WERI-Rb-1 (cell line): Measurements from ENCODE around the gene IFI27.

ENCODE experiments used
- DNase-seq: peaks from one replicate; pipeline ENCODE4 v3.0.0-alpha.2; 2020
- H3K27ac ChIP-seq: fragments of 250-450 bp; sonication (Bioruptor Pico); 2 replicates; pipeline ENCODE4 v1.5.1; 2020; ENCODE audit warnings: mild to moderate bottlenecking, moderate library complexity
- H3K27me3 ChIP-seq: fragments of 250-450 bp; sonication (Bioruptor Pico); 2 replicates; pipeline ENCODE4 v1.5.1; 2021; ENCODE audit warnings: mild to moderate bottlenecking, low read depth, moderate library complexity; ENCODE audit not compliant: insufficient read depth, severe bottlenecking
- H3K36me3 ChIP-seq: fragments of 250-450 bp; sonication (Bioruptor Pico); 2 replicates; pipeline ENCODE4 v1.5.1; 2020; ENCODE audit warnings: mild to moderate bottlenecking, moderate library complexity
- H3K4me3 ChIP-seq: 2 replicates; pipeline ENCODE4 v1.5.1; 2011; ENCODE audit warnings: low read depth, mild to moderate bottlenecking, control low read depth, low read length
- H3K9me3 ChIP-seq: fragments of 250-450 bp; sonication (Bioruptor Pico); 2 replicates; pipeline ENCODE4 v1.5.1; 2021; ENCODE audit warnings: mild to moderate bottlenecking, moderate library complexity; ENCODE audit not compliant: severe bottlenecking
- TF ChIP-seq, protein P1 (sequence below): IDR thresholded peaks from 2 replicates; pipeline ENCODE4 v1.5.1; 2011; ENCODE audit warnings: low read depth, mild to moderate bottlenecking, control low read depth, inconsistent platforms, low read length

Gene IFI27

GRCh38 chr14:94126800-94127199 is 16.3 kb downstream of the IFI27 start:
- no peak overlapping the region for H3K27ac ChIP-seq
- TF ChIP-seq, protein P1, sequence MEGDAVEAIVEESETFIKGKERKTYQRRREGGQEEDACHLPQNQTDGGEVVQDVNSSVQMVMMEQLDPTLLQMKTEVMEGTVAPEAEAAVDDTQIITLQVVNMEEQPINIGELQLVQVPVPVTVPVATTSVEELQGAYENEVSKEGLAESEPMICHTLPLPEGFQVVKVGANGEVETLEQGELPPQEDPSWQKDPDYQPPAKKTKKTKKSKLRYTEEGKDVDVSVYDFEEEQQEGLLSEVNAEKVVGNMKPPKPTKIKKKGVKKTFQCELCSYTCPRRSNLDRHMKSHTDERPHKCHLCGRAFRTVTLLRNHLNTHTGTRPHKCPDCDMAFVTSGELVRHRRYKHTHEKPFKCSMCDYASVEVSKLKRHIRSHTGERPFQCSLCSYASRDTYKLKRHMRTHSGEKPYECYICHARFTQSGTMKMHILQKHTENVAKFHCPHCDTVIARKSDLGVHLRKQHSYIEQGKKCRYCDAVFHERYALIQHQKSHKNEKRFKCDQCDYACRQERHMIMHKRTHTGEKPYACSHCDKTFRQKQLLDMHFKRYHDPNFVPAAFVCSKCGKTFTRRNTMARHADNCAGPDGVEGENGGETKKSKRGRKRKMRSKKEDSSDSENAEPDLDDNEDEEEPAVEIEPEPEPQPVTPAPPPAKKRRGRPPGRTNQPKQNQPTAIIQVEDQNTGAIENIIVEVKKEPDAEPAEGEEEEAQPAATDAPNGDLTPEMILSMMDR, result no peak
- H3K36me3 ChIP-seq, result no peaks in the 10 kb centered on the region
- no peak for DNase-seq
- no peak overlapping the region for H3K4me3 ChIP-seq
- H3K9me3 ChIP-seq, result no peaks in the 10 kb centered on the region
- no peaks in the 10 kb centered on the region for H3K27me3 ChIP-seq

DNA sequence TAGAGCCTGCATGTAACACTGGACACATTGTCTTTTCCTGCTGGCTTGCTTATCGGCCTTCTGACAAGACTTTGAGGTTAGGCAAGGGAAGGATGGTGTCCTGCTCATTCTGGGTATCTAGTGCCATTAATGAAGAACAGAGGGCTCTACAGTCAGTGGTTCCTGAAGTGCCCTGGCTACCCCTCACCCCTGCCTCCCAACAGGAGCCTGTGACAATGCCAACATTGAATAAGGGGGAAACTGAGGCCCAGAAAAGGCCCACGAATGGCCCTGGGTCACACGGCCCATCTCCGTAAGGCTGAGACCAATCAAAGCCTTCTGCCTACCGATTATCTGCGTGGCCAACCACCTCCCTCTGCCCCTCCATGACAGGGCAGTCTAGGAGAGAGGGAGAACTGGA is 16.8 kb downstream of the IFI27 start:
- no peaks in the 10 kb centered on the region for H3K36me3 ChIP-seq
- no peaks in the 10 kb centered on the region for H3K9me3 ChIP-seq
- DNase-seq, result no peak
- no peak overlapping the region for H3K4me3 ChIP-seq
- no peaks in the 10 kb centered on the region for H3K27me3 ChIP-seq
- TF ChIP-seq, protein P1, result no peak
- H3K27ac ChIP-seq, result no peak overlapping the region

- Histone ChIP-seq H3K4me3 (no peak overlapping the region), H3K36me3 (no peaks in the 10 kb centered on the region), H3K27me3 (no peaks in the 10 kb centered on the region), H3K27ac (no peak overlapping the region), H3K9me3 (no peaks in the 10 kb centered on the region)
- DNase-seq, result no peak
- TF ChIP-seq, protein P1, result no peak
Observed at GRCh38 chr14:94128216-94128839, 17.8 kb downstream of the IFI27 start.

DNA sequence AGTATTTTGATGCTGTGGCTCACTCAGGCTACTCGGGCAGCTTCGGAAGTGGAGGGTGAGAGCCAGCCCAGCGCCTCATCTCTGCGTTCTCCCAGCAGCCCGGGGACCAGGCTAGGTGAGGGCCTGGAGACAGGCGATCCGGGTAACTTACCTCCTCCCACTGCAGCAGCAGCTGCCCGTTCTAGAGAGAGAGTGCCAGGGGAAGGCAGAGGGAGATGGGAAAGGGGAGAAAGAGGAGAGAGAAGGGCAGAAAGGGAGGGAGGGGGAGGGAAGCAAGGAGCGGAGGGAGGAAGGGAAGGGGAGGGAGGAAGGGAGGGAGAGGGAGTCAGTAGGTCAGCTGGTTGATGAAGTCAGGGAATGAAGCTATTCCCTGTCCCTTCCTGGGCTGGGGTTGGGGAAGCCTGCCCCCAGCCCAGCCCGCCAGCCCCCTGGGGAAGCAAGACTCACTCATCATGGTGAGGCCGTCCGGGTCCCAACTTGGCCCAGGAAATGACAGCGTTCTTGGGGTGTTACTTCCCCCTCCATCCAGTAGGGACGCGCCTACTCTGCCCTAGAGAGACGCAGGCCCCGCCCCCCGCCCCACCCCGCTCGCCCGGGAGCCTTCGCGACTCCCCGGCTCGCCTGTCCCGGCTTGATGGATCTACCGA is 18.7 kb downstream of the IFI27 start, which contains the start of gene IFI27L2:
Gene IFI27L2, minus strand, starts transcription at position 494 of the 647 bp plus-strand sequence. Its CDS starts 40 bp downstream, at position 454.
- H3K27ac ChIP-seq, result peak within 1 kb of the TSS; percentile 25
- H3K4me3 ChIP-seq, result peak within 1 kb of the TSS; percentile 52
- TF ChIP-seq, protein P1, result peak; percentile 44
- H3K9me3 ChIP-seq, result no peaks in the 10 kb centered on the region
- DNase-seq, result peak; percentile 81
- H3K27me3 ChIP-seq, result no peaks in the 10 kb centered on the region
- H3K36me3 ChIP-seq, result no peaks in the 10 kb centered on the region

GRCh38 chr14:94129758-94130414 is 19.4 kb downstream of the IFI27 start:
- H3K27me3 ChIP-seq, result no peaks in the 10 kb centered on the region
- H3K27ac ChIP-seq, result peak overlapping the region; percentile 9; the same call in 1 of the 2 replicates
- TF ChIP-seq, protein P1, result no peak
- peak; percentile 48 for DNase-seq
- H3K4me3 ChIP-seq, result peak overlapping the region; percentile 52
- H3K9me3 ChIP-seq, result no peaks in the 10 kb centered on the region
- H3K36me3 ChIP-seq, result no peaks in the 10 kb centered on the region
